Endothelial cell (in vitro differentiated cells): ENCODE data around the gene CPED1. TPM values are rescaled to one million over a fixed set of nuclear protein-coding genes. Genes with fewer than 3 reads are reported as not detected.

ENCODE experiments used
- DNase-seq: peaks from one replicate; pipeline ENCODE4 v3.0.0; 2021; ENCODE audit warnings: low spot score
- H3K27ac Mint-ChIP-seq: one replicate; pipeline ENCODE4 v1.8.0; 2021; ENCODE audit warnings: mixed read lengths, inconsistent platforms; ENCODE audit not compliant: unreplicated experiment
- H3K27me3 Mint-ChIP-seq: one replicate; pipeline ENCODE4 v1.8.0; 2021; ENCODE audit warnings: mild to moderate bottlenecking, moderate library complexity, mixed read lengths, inconsistent platforms; ENCODE audit not compliant: unreplicated experiment
- H3K36me3 Mint-ChIP-seq: one replicate; pipeline ENCODE4 v1.8.0; 2021; ENCODE audit warnings: mild to moderate bottlenecking, low read depth, mixed read lengths, inconsistent platforms; ENCODE audit not compliant: unreplicated experiment
- H3K4me1 Mint-ChIP-seq: one replicate; pipeline ENCODE4 v1.8.0; 2021; ENCODE audit warnings: mild to moderate bottlenecking, mixed read lengths, inconsistent platforms; ENCODE audit not compliant: unreplicated experiment
- H3K4me3 Mint-ChIP-seq: one replicate; pipeline ENCODE4 v1.8.0; 2021; ENCODE audit warnings: mild to moderate bottlenecking, mixed read lengths, inconsistent platforms; ENCODE audit not compliant: unreplicated experiment
- H3K9me3 Mint-ChIP-seq: one replicate; pipeline ENCODE4 v1.8.0; 2021; ENCODE audit warnings: mixed read lengths, inconsistent platforms; ENCODE audit not compliant: unreplicated experiment
- CTCF ChIP-seq: fragments of 200-600 bp; sonication (generic); IDR thresholded peaks from one replicate; pipeline ENCODE4 v1.5.0; 2021; ENCODE audit warnings: antibody characterized with exemption; ENCODE audit not compliant: unreplicated experiment
- total RNA-seq: library from RNA; stranded (reverse); fragmentation: NEBNext Ultra II Directional; extraction: Animal tissue kit (Norgen Biotek cat#: 25700); gene quantifications from one replicate; pipeline ENCODE4 v1.2.1, GENCODE V29; 2021; ENCODE audit not compliant: unreplicated experiment

Gene CPED1
- total RNA-seq, 1 donor from 2014 or later: 1.8 TPM

GRCh38 chr7:121344093-121344492 is 355.6 kb downstream of the CPED1 start:
- no peak for DNase-seq
- H3K9me3 Mint-ChIP-seq: no peaks in the 10 kb centered on the region
- H3K27ac Mint-ChIP-seq: no peak overlapping the region
- no peaks in the 10 kb centered on the region for H3K27me3 Mint-ChIP-seq
- H3K4me3 Mint-ChIP-seq: no peak overlapping the region
- no peaks in the 10 kb centered on the region for H3K4me1 Mint-ChIP-seq
- no peak for TF ChIP-seq CTCF
- H3K36me3 Mint-ChIP-seq: peaks cover 10% of the 10 kb centered on the region

GRCh38 chr7:121344497-121344896 is 356.0 kb downstream of the CPED1 start:
- no peaks in the 10 kb centered on the region for H3K27me3 Mint-ChIP-seq
- peaks cover 10% of the 10 kb centered on the region for H3K36me3 Mint-ChIP-seq
- TF ChIP-seq CTCF: no peak
- H3K4me3 Mint-ChIP-seq: no peak overlapping the region
- no peaks in the 10 kb centered on the region for H3K4me1 Mint-ChIP-seq
- no peak for DNase-seq
- H3K27ac Mint-ChIP-seq: no peak overlapping the region
- H3K9me3 Mint-ChIP-seq: no peaks in the 10 kb centered on the region

Other genes with a start within 250 kb of the CPED1 start
- gene TSPAN12, start 130.6 kb upstream of the CPED1 start, total RNA-seq: 20.3 TPM
- 15.6 TPM for gene ING3, start 37.9 kb upstream of the CPED1 start, total RNA-seq